Measurements from ENCODE around the gene ZNF134. TPM values are rescaled to one million over a fixed set of nuclear protein-coding genes. Genes with fewer than 3 reads are reported as not detected.

ZNF134 gene
- total and polyA plus RNA-seq, 2 experiments from 2014 or later = 14.6 to 79.6 TPM

DNA sequence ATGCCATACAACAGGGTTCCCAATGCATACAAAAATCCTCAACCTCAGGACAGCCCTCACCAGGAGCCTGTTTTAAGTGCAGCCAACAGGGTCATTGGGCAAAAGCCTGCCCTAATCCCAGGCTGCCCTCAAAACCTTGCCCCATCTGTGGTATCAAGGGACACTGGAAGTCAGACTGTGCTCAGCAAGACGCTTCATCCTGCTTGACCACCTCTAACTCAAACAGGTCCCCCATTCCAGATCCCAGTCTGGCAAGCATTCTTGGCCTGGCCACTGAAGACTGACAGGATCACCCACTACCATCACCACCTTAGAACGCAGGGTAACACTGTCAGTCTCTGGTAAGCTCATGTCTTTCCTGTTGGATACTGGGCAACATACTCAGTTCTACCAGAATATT is 39.6 kb downstream of the ZNF134 start:
- Histone ChIP-seq H3K4me1 (ENCODE audit: insufficient read depth) (no peaks in the 10 kb centered on the region; the same call in 1 of the 2 replicates), H3K4me3 (no peak overlapping the region), H3K27me3 (ENCODE audit: insufficient read depth) (no peaks in the 10 kb centered on the region), H3K79me2 (replicated peaks; ENCODE audit: insufficient read depth) (no peaks in the 10 kb centered on the region), H3K9me2 (ENCODE audit: insufficient read depth) (peaks cover 16% of the 10 kb centered on the region), H3K36me3 (ENCODE audit: insufficient read depth) (no peaks in the 10 kb centered on the region), H3K4me2 (no peak overlapping the region), H3K27ac (ENCODE audit: low read depth) (no peak overlapping the region), H2AFZ (no peak overlapping the region), H3F3A (replicated peaks; ENCODE audit: low read depth) (no peaks in the 10 kb centered on the region), H4K20me1 (replicated peaks; ENCODE audit: insufficient read depth) (no peaks in the 10 kb centered on the region)
- no peaks in the 10 kb centered on the region; the same call in 2 of the 3 replicates for H3K36me3 Mint-ChIP-seq (ENCODE audit: low read depth)
- DNase-seq (ENCODE audit: low spot score) (no peak), ATAC-seq (no peak)
- no peak overlapping the region for H3K4me3 Mint-ChIP-seq
- peaks cover 6% of the 10 kb centered on the region for H3K4me1 Mint-ChIP-seq
- H3K9me3 Mint-ChIP-seq = peaks cover 7% of the 10 kb centered on the region; the same call in 2 of the 3 replicates
- TF ChIP-seq, protein P1, sequence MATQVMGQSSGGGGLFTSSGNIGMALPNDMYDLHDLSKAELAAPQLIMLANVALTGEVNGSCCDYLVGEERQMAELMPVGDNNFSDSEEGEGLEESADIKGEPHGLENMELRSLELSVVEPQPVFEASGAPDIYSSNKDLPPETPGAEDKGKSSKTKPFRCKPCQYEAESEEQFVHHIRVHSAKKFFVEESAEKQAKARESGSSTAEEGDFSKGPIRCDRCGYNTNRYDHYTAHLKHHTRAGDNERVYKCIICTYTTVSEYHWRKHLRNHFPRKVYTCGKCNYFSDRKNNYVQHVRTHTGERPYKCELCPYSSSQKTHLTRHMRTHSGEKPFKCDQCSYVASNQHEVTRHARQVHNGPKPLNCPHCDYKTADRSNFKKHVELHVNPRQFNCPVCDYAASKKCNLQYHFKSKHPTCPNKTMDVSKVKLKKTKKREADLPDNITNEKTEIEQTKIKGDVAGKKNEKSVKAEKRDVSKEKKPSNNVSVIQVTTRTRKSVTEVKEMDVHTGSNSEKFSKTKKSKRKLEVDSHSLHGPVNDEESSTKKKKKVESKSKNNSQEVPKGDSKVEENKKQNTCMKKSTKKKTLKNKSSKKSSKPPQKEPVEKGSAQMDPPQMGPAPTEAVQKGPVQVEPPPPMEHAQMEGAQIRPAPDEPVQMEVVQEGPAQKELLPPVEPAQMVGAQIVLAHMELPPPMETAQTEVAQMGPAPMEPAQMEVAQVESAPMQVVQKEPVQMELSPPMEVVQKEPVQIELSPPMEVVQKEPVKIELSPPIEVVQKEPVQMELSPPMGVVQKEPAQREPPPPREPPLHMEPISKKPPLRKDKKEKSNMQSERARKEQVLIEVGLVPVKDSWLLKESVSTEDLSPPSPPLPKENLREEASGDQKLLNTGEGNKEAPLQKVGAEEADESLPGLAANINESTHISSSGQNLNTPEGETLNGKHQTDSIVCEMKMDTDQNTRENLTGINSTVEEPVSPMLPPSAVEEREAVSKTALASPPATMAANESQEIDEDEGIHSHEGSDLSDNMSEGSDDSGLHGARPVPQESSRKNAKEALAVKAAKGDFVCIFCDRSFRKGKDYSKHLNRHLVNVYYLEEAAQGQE (IDR thresholded peaks at IDR 0.05; ENCODE audit: unreplicated experiment) = no peak
- TF ChIP-seq ZNF114 (CRISPR knock-in tag; IDR thresholded peaks at IDR 0.05) = no peak
- TF ChIP-seq NANOG (IDR thresholded peaks at IDR 0.05; ENCODE audit: borderline replicate concordance) = no peak
- TF ChIP-seq, protein P2, sequence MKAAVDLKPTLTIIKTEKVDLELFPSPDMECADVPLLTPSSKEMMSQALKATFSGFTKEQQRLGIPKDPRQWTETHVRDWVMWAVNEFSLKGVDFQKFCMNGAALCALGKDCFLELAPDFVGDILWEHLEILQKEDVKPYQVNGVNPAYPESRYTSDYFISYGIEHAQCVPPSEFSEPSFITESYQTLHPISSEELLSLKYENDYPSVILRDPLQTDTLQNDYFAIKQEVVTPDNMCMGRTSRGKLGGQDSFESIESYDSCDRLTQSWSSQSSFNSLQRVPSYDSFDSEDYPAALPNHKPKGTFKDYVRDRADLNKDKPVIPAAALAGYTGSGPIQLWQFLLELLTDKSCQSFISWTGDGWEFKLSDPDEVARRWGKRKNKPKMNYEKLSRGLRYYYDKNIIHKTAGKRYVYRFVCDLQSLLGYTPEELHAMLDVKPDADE (IDR thresholded peaks at IDR 0.05) = no peak
- no peak for TF ChIP-seq POLR2AphosphoS5 (IDR thresholded peaks at IDR 0.05; ENCODE audit: low read depth)
- no peak for TF ChIP-seq CREB1 (CRISPR knock-in tag; IDR thresholded peaks at IDR 0.05; ENCODE audit: low read depth)
- TF ChIP-seq EZH2 (IDR thresholded peaks at IDR 0.05; ENCODE audit: low read depth, unreplicated experiment) = no peak
- peak; percentile 68 for TF ChIP-seq ZNF331 (CRISPR knock-in tag; IDR thresholded peaks at IDR 0.05; ENCODE audit: low read depth)
- no peak for TF ChIP-seq EZH2phosphoT487 (IDR thresholded peaks at IDR 0.05; ENCODE audit: unreplicated experiment)
- peaks cover 7% of the 10 kb centered on the region for H3K27me3 Mint-ChIP-seq (ENCODE audit: insufficient read depth, low read depth, poor library complexity)
- no peak overlapping the region for H3K27ac Mint-ChIP-seq

DNA sequence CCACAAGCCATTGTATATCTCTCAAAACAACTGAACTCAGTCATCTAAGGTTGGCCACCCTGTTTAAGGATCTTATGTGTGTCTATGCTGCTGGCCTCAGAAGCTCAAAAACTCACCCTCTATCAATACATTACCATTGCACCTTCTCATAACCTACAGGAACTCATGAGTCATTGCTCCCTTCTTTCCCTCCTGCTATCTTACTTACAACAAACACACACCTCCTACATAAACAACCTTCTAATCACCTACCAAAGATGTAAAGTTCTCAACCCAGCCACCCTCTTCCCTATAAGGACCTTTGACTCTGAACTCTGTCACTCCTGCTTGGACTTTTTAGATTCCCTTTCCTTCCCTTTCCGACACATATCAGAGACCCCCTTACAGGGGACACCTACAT is 41.4 kb downstream of the ZNF134 start:
- H3K27me3 ChIP-seq (ENCODE audit: insufficient read depth) = peaks cover 14% of the 10 kb centered on the region
- H3K36me3 Mint-ChIP-seq (ENCODE audit: low read depth) = no peaks in the 10 kb centered on the region; the same call in 2 of the 3 replicates
- H4K20me1 ChIP-seq (replicated peaks; ENCODE audit: insufficient read depth) = no peaks in the 10 kb centered on the region
- peaks cover 11% of the 10 kb centered on the region for H3K9me2 ChIP-seq (ENCODE audit: insufficient read depth)
- no peak overlapping the region for H3K4me2 ChIP-seq
- ATAC-seq = no peak
- DNase-seq (ENCODE audit: low spot score) = no peak
- no peaks in the 10 kb centered on the region; the same call in 1 of the 2 replicates for H3K4me1 ChIP-seq (ENCODE audit: insufficient read depth)
- no peak overlapping the region for H3K27ac ChIP-seq (ENCODE audit: low read depth)
- no peaks in the 10 kb centered on the region for H3F3A ChIP-seq (replicated peaks; ENCODE audit: low read depth)
- no peak overlapping the region for H2AFZ ChIP-seq
- H3K9me3 Mint-ChIP-seq = peaks cover 7% of the 10 kb centered on the region; the same call in 2 of the 3 replicates
- no peak overlapping the region for H3K4me3 Mint-ChIP-seq
- H3K4me3 ChIP-seq = no peak overlapping the region
- H3K4me1 Mint-ChIP-seq = peaks cover 6% of the 10 kb centered on the region
- H3K79me2 ChIP-seq (replicated peaks; ENCODE audit: insufficient read depth) = no peaks in the 10 kb centered on the region
- H3K36me3 ChIP-seq (ENCODE audit: insufficient read depth) = no peaks in the 10 kb centered on the region
- peaks cover 7% of the 10 kb centered on the region for H3K27me3 Mint-ChIP-seq (ENCODE audit: insufficient read depth, low read depth, poor library complexity)
- no peak overlapping the region for H3K27ac Mint-ChIP-seq
- no peak for TF ChIP-seq NANOG (IDR thresholded peaks at IDR 0.05; ENCODE audit: borderline replicate concordance)
- no peak for TF ChIP-seq EZH2 (IDR thresholded peaks at IDR 0.05; ENCODE audit: low read depth, unreplicated experiment)
- no peak for TF ChIP-seq STAT1 (IDR thresholded peaks at IDR 0.05; ENCODE audit: unreplicated experiment)
- TF ChIP-seq, protein P3, sequence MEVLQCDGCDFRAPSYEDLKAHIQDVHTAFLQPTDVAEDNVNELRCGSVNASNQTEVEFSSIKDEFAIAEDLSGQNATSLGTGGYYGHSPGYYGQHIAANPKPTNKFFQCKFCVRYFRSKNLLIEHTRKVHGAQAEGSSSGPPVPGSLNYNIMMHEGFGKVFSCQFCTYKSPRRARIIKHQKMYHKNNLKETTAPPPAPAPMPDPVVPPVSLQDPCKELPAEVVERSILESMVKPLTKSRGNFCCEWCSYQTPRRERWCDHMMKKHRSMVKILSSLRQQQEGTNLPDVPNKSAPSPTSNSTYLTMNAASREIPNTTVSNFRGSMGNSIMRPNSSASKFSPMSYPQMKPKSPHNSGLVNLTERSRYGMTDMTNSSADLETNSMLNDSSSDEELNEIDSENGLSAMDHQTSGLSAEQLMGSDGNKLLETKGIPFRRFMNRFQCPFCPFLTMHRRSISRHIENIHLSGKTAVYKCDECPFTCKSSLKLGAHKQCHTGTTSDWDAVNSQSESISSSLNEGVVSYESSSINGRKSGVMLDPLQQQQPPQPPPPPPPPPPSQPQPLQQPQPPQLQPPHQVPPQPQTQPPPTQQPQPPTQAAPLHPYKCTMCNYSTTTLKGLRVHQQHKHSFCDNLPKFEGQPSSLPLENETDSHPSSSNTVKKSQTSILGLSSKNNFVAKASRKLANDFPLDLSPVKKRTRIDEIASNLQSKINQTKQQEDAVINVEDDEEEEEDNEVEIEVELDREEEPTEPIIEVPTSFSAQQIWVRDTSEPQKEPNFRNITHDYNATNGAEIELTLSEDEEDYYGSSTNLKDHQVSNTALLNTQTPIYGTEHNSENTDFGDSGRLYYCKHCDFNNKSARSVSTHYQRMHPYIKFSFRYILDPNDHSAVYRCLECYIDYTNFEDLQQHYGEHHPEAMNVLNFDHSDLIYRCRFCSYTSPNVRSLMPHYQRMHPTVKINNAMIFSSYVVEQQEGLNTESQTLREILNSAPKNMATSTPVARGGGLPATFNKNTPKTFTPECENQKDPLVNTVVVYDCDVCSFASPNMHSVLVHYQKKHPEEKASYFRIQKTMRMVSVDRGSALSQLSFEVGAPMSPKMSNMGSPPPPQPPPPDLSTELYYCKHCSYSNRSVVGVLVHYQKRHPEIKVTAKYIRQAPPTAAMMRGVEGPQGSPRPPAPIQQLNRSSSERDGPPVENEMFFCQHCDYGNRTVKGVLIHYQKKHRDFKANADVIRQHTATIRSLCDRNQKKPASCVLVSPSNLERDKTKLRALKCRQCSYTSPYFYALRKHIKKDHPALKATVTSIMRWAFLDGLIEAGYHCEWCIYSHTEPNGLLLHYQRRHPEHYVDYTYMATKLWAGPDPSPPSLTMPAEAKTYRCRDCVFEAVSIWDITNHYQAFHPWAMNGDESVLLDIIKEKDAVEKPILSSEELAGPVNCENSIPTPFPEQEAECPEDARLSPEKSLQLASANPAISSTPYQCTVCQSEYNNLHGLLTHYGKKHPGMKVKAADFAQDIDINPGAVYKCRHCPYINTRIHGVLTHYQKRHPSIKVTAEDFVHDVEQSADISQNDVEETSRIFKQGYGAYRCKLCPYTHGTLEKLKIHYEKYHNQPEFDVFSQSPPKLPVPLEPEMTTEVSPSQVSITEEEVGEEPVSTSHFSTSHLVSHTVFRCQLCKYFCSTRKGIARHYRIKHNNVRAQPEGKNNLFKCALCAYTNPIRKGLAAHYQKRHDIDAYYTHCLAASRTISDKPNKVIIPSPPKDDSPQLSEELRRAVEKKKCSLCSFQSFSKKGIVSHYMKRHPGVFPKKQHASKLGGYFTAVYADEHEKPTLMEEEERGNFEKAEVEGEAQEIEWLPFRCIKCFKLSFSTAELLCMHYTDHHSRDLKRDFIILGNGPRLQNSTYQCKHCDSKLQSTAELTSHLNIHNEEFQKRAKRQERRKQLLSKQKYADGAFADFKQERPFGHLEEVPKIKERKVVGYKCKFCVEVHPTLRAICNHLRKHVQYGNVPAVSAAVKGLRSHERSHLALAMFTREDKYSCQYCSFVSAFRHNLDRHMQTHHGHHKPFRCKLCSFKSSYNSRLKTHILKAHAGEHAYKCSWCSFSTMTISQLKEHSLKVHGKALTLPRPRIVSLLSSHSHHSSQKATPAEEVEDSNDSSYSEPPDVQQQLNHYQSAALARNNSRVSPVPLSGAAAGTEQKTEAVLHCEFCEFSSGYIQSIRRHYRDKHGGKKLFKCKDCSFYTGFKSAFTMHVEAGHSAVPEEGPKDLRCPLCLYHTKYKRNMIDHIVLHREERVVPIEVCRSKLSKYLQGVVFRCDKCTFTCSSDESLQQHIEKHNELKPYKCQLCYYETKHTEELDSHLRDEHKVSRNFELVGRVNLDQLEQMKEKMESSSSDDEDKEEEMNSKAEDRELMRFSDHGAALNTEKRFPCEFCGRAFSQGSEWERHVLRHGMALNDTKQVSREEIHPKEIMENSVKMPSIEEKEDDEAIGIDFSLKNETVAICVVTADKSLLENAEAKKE (CRISPR knock-in tag; IDR thresholded peaks at IDR 0.05) = no peak
- no peak for TF ChIP-seq POLR2AphosphoS5 (IDR thresholded peaks at IDR 0.05; ENCODE audit: low read depth)
